Immature natural killer cell (primary cell): Measurements from ENCODE around the gene LHFPL2. TPM values are rescaled to one million over a fixed set of nuclear protein-coding genes. Genes with fewer than 3 reads are reported as not detected.

Experiments
- DNase-seq, 3 donors: peaks; one replicate each; pipeline ENCODE4 v3.0.0; 2022; ENCODE audit warnings: mixed read lengths in 1 of 3
- H3K27ac Mint-ChIP-seq, 6 donors: one replicate each; pipeline ENCODE4 v1.8.0; 2020; ENCODE audit warnings: mixed read lengths in 6 of 6, mild to moderate bottlenecking in 5 of 6, inconsistent platforms in 4 of 6, moderate library complexity in 3 of 6
- H3K27me3 Mint-ChIP-seq, 3 donors: one replicate each; pipeline ENCODE4 v1.8.0; 2020 to 2021; ENCODE audit warnings: low read depth in 3 of 3, mild to moderate bottlenecking in 3 of 3, mixed read lengths in 3 of 3, moderate library complexity in 3 of 3, inconsistent platforms in 1 of 3
- H3K36me3 Mint-ChIP-seq, 3 donors: one replicate each; pipeline ENCODE4 v1.8.0; 2020; ENCODE audit warnings: mixed read lengths in 3 of 3, inconsistent platforms in 2 of 3, mild to moderate bottlenecking in 2 of 3
- H3K4me1 Mint-ChIP-seq, 2 donors: one replicate each; pipeline ENCODE4 v1.8.0; 2020; ENCODE audit warnings: inconsistent platforms in 2 of 2, mild to moderate bottlenecking in 2 of 2, mixed read lengths in 2 of 2, moderate library complexity in 1 of 2
- H3K4me3 Mint-ChIP-seq, 5 donors: one replicate each; pipeline ENCODE4 v1.8.0; 2020; ENCODE audit warnings: mild to moderate bottlenecking in 5 of 5, mixed read lengths in 5 of 5, inconsistent platforms in 3 of 5, moderate library complexity in 3 of 5
- H3K9me3 Mint-ChIP-seq, 6 donors: one replicate each; pipeline ENCODE4 v1.8.0; 2020; ENCODE audit warnings: mild to moderate bottlenecking in 6 of 6, mixed read lengths in 6 of 6, inconsistent platforms in 4 of 6, moderate library complexity in 3 of 6
- polyA plus RNA-seq, 3 donors: library from polyadenylated mRNA; unstranded; fragments of 300-500 nt; fragmentation: Illumina TruSeq; gene quantifications; one replicate each; pipeline ENCODE4 v1.2.3, GENCODE V29; 2021

Gene LHFPL2
- polyA plus RNA-seq, 3 donors from 2014 or later: 0.09 to 0.49 TPM; not detected in 1

GRCh38 chr5:78567617-78568016, 81.0 kb downstream of the LHFPL2 start:
- Mint-ChIP-seq H3K27me3 (peaks cover 0 to 3% (median 0%) of the 10 kb centered on the region in 3 donors), H3K27ac (no peak overlapping the region), H3K4me1 (no peaks in the 10 kb centered on the region), H3K36me3 (no peaks in the 10 kb centered on the region), H3K9me3 (no peaks in the 10 kb centered on the region), H3K4me3 (no peak overlapping the region)
- DNase-seq: no peak

DNA sequence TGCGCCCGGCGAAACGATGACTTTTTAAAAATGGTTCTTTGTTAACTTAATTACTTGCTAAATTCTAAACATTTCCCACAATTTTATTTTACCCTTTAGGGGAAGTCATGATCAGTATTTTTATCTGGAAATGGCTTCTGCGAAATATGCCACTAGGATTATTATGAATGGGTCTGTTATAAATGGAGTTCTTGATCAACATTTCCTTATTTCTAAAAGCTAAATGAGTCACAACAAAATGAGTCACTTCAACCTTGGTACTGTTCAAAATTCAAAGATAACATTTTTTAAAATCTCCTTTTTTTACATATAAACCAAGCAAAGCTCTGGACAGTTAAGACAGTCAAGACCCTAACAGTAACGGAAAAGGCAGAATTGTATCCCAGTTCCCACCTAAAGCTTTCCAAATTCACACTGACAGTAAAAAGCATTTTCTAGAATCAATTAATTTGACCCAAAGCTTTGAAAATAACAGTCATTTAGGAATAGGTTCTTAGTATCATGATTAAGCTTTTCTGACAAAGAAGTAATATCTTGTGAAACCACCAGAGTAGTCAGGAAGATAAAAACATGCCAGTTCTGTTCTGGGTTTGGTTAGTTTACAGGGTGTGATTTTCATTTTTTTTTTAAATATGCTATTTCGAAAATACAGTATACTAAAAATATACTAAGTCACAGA, 81.7 kb downstream of the LHFPL2 start:
- Mint-ChIP-seq H3K36me3 (no peaks in the 10 kb centered on the region), H3K27ac (no peak overlapping the region), H3K4me1 (no peaks in the 10 kb centered on the region), H3K27me3 (peaks cover 0 to 7% (median 0%) of the 10 kb centered on the region in 3 donors), H3K9me3 (no peaks in the 10 kb centered on the region), H3K4me3 (no peak overlapping the region)
- DNase-seq: no peak

- H3K4me1 Mint-ChIP-seq: no peaks in the 10 kb centered on the region
- peaks cover 0 to 5% (median 5%) of the 10 kb centered on the region in 3 donors for H3K27me3 Mint-ChIP-seq
- H3K36me3 Mint-ChIP-seq: no peaks in the 10 kb centered on the region
- H3K4me3 Mint-ChIP-seq: no peak overlapping the region
- no peaks in the 10 kb centered on the region for H3K9me3 Mint-ChIP-seq
- H3K27ac Mint-ChIP-seq: no peak overlapping the region
- no peak for DNase-seq
Observed at GRCh38 chr5:78565395-78565794, 83.2 kb downstream of the LHFPL2 start.

- no peaks in the 10 kb centered on the region for H3K36me3 Mint-ChIP-seq
- H3K4me3 Mint-ChIP-seq: no peak overlapping the region
- no peaks in the 10 kb centered on the region for H3K4me1 Mint-ChIP-seq
- H3K9me3 Mint-ChIP-seq: no peaks in the 10 kb centered on the region
- no peak for DNase-seq
- peaks cover 0 to 5% (median 5%) of the 10 kb centered on the region in 3 donors for H3K27me3 Mint-ChIP-seq
- no peak overlapping the region for H3K27ac Mint-ChIP-seq
Observed at GRCh38 chr5:78563621-78564020, 85.0 kb downstream of the LHFPL2 start.

- Mint-ChIP-seq H3K4me1 (no peaks in the 10 kb centered on the region), H3K4me3 (no peak overlapping the region), H3K27ac (no peak overlapping the region), H3K36me3 (no peaks in the 10 kb centered on the region), H3K27me3 (peaks cover 0 to 5% (median 5%) of the 10 kb centered on the region in 3 donors), H3K9me3 (no peaks in the 10 kb centered on the region)
- DNase-seq: no peak
Observed at GRCh38 chr5:78562714-78563330, 85.8 kb downstream of the LHFPL2 start.

DNA sequence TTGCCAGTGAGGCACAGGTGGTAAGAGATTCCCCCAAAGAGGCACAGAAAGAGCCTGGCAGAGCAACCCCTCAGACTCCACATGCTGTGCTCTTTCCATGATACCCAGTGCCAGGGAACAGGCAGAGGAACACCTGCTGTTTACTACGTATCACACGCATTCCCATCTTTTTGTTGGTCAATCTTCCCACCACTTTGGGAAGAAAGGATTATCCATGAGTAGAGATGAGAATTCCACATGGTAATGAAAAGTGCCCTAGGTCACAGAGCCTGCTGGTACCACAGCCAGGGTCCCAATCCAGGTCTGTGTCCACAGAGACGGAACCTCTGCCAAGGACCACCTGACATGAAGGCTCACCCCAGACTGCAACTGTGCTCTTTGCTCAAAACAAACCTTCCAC, 86.6 kb downstream of the LHFPL2 start:
- Mint-ChIP-seq H3K4me3 (no peak overlapping the region), H3K9me3 (no peaks in the 10 kb centered on the region), H3K4me1 (no peaks in the 10 kb centered on the region), H3K27me3 (peaks cover 0 to 5% (median 5%) of the 10 kb centered on the region in 3 donors), H3K27ac (no peak overlapping the region), H3K36me3 (no peaks in the 10 kb centered on the region)
- no peak for DNase-seq

DNA sequence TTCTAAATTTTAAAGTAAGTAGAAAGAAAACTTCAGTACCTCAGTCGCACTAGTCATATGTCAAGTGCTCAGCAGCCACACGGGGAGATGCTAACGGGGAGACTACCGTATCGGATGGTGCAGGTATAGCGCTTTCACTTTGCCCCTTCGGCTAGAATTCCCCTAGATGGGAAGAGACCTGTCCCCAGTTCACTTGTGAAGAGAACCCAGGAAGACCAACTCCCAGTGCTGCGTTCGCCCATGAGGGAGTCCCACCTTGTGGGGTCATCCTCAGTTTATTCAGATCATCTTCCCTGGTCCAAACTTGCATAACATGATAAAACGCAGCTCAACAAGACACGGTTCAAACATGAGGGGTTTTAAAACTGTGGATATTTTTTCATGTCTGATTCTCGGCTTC, 87.3 kb downstream of the LHFPL2 start:
- no peak overlapping the region for H3K27ac Mint-ChIP-seq

DNA sequence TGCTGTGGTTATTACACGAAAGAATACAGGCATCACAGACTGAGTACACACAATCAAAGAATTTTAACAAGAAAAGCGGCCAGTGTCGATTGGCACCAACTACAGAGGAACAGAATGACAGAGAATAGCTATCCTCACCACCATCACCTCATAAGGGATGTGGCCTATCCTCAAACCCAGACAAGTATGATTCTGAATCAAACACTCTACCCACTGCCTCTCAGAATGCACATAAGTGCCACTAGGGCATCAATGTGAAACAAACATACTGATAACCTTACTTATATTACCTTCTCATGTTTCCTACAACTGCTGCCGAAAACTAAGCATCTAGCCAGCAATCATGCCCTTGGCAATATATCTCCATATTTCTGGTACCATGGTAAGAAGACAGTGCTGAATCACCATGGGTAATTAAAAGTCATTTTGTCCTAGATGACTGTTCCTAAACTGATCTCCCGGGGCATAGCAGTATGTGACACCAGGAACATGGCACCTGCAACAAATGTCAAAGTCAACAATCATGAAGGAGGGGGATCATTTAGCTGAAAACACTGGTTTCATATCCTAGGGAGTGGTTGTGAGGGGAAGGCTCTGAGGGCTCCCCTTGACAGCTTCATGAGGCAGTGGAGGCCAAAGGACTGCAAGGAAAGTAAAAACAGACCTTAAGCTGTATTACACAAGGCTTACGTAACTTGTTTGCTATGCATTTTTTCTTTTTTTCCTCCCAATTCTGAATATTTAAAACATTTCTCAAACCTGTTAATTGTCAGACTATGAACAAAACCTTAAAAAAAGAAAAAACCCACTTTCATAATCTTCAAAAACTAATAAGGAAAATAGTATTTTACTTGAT, 88.3 kb downstream of the LHFPL2 start:
- H3K27ac Mint-ChIP-seq: no peak overlapping the region
- DNase-seq: no peak
- no peaks in the 10 kb centered on the region for H3K9me3 Mint-ChIP-seq
- H3K27me3 Mint-ChIP-seq: peaks cover 0 to 5% (median 5%) of the 10 kb centered on the region in 3 donors
- no peaks in the 10 kb centered on the region for H3K36me3 Mint-ChIP-seq
- no peak overlapping the region for H3K4me3 Mint-ChIP-seq
- H3K4me1 Mint-ChIP-seq: no peaks in the 10 kb centered on the region

More for the DNA sequence above, 87.3 kb downstream of the LHFPL2 start:
- no peak overlapping the region for H3K4me3 Mint-ChIP-seq
- no peaks in the 10 kb centered on the region for H3K9me3 Mint-ChIP-seq
- no peak for DNase-seq
- H3K36me3 Mint-ChIP-seq: no peaks in the 10 kb centered on the region
- peaks cover 0 to 5% (median 5%) of the 10 kb centered on the region in 3 donors for H3K27me3 Mint-ChIP-seq
- H3K4me1 Mint-ChIP-seq: no peaks in the 10 kb centered on the region

- Mint-ChIP-seq H3K27ac (no peak overlapping the region), H3K27me3 (peaks cover 0 to 7% (median 5%) of the 10 kb centered on the region in 3 donors), H3K36me3 (no peaks in the 10 kb centered on the region)
Observed at GRCh38 chr5:78557601-78558000, 91.0 kb downstream of the LHFPL2 start.

GRCh38 chr5:78555870-78556269, 92.7 kb downstream of the LHFPL2 start:
- H3K4me3 Mint-ChIP-seq: no peak overlapping the region
- no peak for DNase-seq
- H3K4me1 Mint-ChIP-seq: peaks cover 11 to 20% of the 10 kb centered on the region in 2 donors
- H3K9me3 Mint-ChIP-seq: no peaks in the 10 kb centered on the region
- peaks cover 0 to 4% (median 2%) of the 10 kb centered on the region in 3 donors for H3K27me3 Mint-ChIP-seq
- H3K36me3 Mint-ChIP-seq: no peaks in the 10 kb centered on the region
- H3K27ac Mint-ChIP-seq: no peak overlapping the region

More at GRCh38 chr5:78557601-78558000, 91.0 kb downstream of the LHFPL2 start:
- DNase-seq: no peak
- H3K4me3 Mint-ChIP-seq: no peak overlapping the region
- peaks cover 8 to 15% of the 10 kb centered on the region in 2 donors for H3K4me1 Mint-ChIP-seq
- H3K9me3 Mint-ChIP-seq: no peaks in the 10 kb centered on the region

GRCh38 chr5:78554670-78555069, 93.9 kb downstream of the LHFPL2 start:
- H3K4me1 Mint-ChIP-seq: peaks cover 11 to 20% of the 10 kb centered on the region in 2 donors
- peaks cover 0 to 4% (median 2%) of the 10 kb centered on the region in 3 donors for H3K27me3 Mint-ChIP-seq
- no peak for DNase-seq
- no peak overlapping the region for H3K27ac Mint-ChIP-seq
- H3K4me3 Mint-ChIP-seq: no peak overlapping the region
- no peaks in the 10 kb centered on the region for H3K9me3 Mint-ChIP-seq
- no peaks in the 10 kb centered on the region for H3K36me3 Mint-ChIP-seq

DNA sequence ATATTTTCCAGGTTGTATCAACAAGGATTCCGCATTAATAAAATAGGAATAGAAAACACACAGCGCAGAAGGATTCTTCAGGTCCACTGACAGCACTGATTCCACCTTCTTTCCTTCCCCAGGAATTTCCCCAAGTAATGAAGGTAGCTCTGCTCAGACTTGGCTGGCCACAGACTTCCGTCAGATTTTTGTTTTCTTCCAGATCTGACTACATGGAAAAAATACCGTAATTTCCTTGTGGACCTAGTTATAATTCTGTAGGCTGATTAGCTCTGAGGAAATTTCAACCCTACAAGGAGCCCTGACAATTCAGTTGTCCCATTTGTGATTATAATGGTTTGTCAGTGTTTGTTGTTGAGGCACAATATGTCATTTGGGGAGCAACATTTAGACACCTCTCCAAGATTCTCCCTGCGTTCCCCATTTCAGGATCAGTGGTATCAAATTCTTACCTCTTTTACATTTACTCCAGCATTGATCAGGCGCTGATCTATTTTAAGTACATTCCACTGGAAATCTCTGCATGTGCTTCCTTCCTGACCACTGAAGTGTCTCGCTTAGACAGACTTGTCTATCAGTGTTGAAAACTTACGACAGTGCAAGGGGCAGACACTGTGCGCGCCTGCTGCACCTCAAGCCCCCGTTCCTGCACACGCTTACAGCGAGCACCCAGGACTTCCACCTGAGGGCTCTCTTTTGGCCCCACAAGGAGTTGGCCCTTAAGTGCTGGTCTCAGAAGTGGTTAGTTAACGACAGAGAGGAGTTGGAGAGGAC, 94.8 kb downstream of the LHFPL2 start:
- Mint-ChIP-seq H3K9me3 (no peaks in the 10 kb centered on the region), H3K4me1 (peaks cover 11 to 20% of the 10 kb centered on the region in 2 donors), H3K27me3 (peaks cover 0 to 4% (median 2%) of the 10 kb centered on the region in 3 donors), H3K36me3 (no peaks in the 10 kb centered on the region), H3K27ac (no peak overlapping the region), H3K4me3 (no peak overlapping the region)
- no peak for DNase-seq

GRCh38 chr5:78552729-78553342, 95.7 kb downstream of the LHFPL2 start:
- peak; percentile 17 to 27 (median 19) for DNase-seq
- Mint-ChIP-seq H3K27me3 (peaks cover 0 to 4% (median 2%) of the 10 kb centered on the region in 3 donors), H3K36me3 (no peaks in the 10 kb centered on the region), H3K4me3 (peak overlapping the region in 4 of 5 donors; percentile 35 to 66 (median 48)), H3K9me3 (no peaks in the 10 kb centered on the region), H3K27ac (peak overlapping the region in 1 of 6 donors; percentile 5), H3K4me1 (peaks cover 11 to 20% of the 10 kb centered on the region in 2 donors)
